ENCODE measurements around the gene ARL6IP4. TPM values are rescaled to one million over a fixed set of nuclear protein-coding genes. Genes with fewer than 3 reads are reported as not detected.

ARL6IP4 gene
- total RNA-seq, 1 experiment from 2014 or later, result 189 TPM

- no peak for DNase-seq (ENCODE audit: low spot score)
- no peak overlapping the region for H3K27ac ChIP-seq (ENCODE audit: low read depth, low read length, poor library complexity, severe bottlenecking)
- no peak for TF ChIP-seq CTCF (conservative IDR thresholded peaks at IDR 0.05; ENCODE audit: low read depth, low read length)
- TF ChIP-seq EZH2 (IDR thresholded peaks at IDR 0.05; ENCODE audit: borderline replicate concordance, low read depth, low read length, poor library complexity, severe bottlenecking), result no peak
- no TSS peak for BruUV-seq (replicated peaks)
- no peaks in the 10 kb centered on the region for H3K9me3 ChIP-seq (ENCODE audit: low read depth, low read length, poor library complexity, severe bottlenecking)
- no peaks in the 10 kb centered on the region for H3K36me3 ChIP-seq (ENCODE audit: insufficient read depth, low read length, poor library complexity, severe bottlenecking)
- H3K4me1 ChIP-seq (ENCODE audit: insufficient read depth, low read length, poor library complexity, severe bottlenecking), result no peaks in the 10 kb centered on the region
- H3K4me3 ChIP-seq (ENCODE audit: low read depth, low read length, poor library complexity, severe bottlenecking), result no peak overlapping the region
- CTCF ChIA-PET, result no interaction called here
- intact Hi-C loops (cut with micrococcal nuclease; ENCODE audit: unreplicated experiment), result no loop called here
- POLR2A ChIA-PET (ENCODE audit: low non-redundant PET), result no interaction called here
- H3K27me3 ChIP-seq (replicated peaks; ENCODE audit: insufficient read depth, low read depth, low read length, poor library complexity), result no peaks in the 10 kb centered on the region
Observed at GRCh38 chr12:123027726-123028445, 47.4 kb downstream of the ARL6IP4 start.

- TF ChIP-seq EZH2 (IDR thresholded peaks at IDR 0.05; ENCODE audit: borderline replicate concordance, low read depth, low read length, poor library complexity, severe bottlenecking) (no peak), CTCF (conservative IDR thresholded peaks at IDR 0.05; ENCODE audit: low read depth, low read length) (no peak)
- Histone ChIP-seq H3K27me3 (replicated peaks; ENCODE audit: insufficient read depth, low read depth, low read length, poor library complexity) (no peaks in the 10 kb centered on the region), H3K27ac (ENCODE audit: low read depth, low read length, poor library complexity, severe bottlenecking) (no peak overlapping the region), H3K4me3 (ENCODE audit: low read depth, low read length, poor library complexity, severe bottlenecking) (no peak overlapping the region), H3K9me3 (ENCODE audit: low read depth, low read length, poor library complexity, severe bottlenecking) (no peaks in the 10 kb centered on the region), H3K36me3 (ENCODE audit: insufficient read depth, low read length, poor library complexity, severe bottlenecking) (no peaks in the 10 kb centered on the region), H3K4me1 (ENCODE audit: insufficient read depth, low read length, poor library complexity, severe bottlenecking) (no peaks in the 10 kb centered on the region)
- intact Hi-C loops (cut with micrococcal nuclease; ENCODE audit: unreplicated experiment), result no loop called here
- no peak for DNase-seq (ENCODE audit: low spot score)
- BruUV-seq (replicated peaks), result no TSS peak
- CTCF ChIA-PET, result no interaction called here
- POLR2A ChIA-PET (ENCODE audit: low non-redundant PET), result no interaction called here
Observed at GRCh38 chr12:123028475-123028874, 48.0 kb downstream of the ARL6IP4 start.

- CTCF ChIA-PET, result interaction anchor here (0.6 kb wide), 1 partner anchor 204 kb away, joined by 3 read pairs; no protein-coding TSS in a partner anchor
- Histone ChIP-seq H3K9me3 (ENCODE audit: low read depth, low read length, poor library complexity, severe bottlenecking) (no peaks in the 10 kb centered on the region), H3K4me3 (ENCODE audit: low read depth, low read length, poor library complexity, severe bottlenecking) (no peak overlapping the region), H3K27me3 (replicated peaks; ENCODE audit: insufficient read depth, low read depth, low read length, poor library complexity) (no peaks in the 10 kb centered on the region), H3K36me3 (ENCODE audit: insufficient read depth, low read length, poor library complexity, severe bottlenecking) (no peaks in the 10 kb centered on the region), H3K27ac (ENCODE audit: low read depth, low read length, poor library complexity, severe bottlenecking) (no peak overlapping the region), H3K4me1 (ENCODE audit: insufficient read depth, low read length, poor library complexity, severe bottlenecking) (no peaks in the 10 kb centered on the region)
- no peak for TF ChIP-seq CTCF (conservative IDR thresholded peaks at IDR 0.05; ENCODE audit: low read depth, low read length)
- no peak for TF ChIP-seq EZH2 (IDR thresholded peaks at IDR 0.05; ENCODE audit: borderline replicate concordance, low read depth, low read length, poor library complexity, severe bottlenecking)
- intact Hi-C loops (cut with micrococcal nuclease; ENCODE audit: unreplicated experiment), result no loop called here
- no TSS peak for BruUV-seq (replicated peaks)
- POLR2A ChIA-PET (ENCODE audit: low non-redundant PET), result no interaction called here
- no peak for DNase-seq (ENCODE audit: low spot score)
Observed at GRCh38 chr12:123029550-123029949, 49.1 kb downstream of the ARL6IP4 start.

Measured in A673 (cell line).